SH-SY5Y (cell line): ENCODE measurements around the gene CYP2S1.

Experiments
- GATA2 ChIP-seq: IDR thresholded peaks from 2 replicates; pipeline ENCODE4 v1.6.1; 2011; ENCODE audit warnings: mild to moderate bottlenecking, low read depth, low read length
- GATA3 ChIP-seq: IDR thresholded peaks from 2 replicates; pipeline ENCODE4 v1.6.1; 2011; ENCODE audit warnings: low read depth, mild to moderate bottlenecking, low read length, moderate library complexity

DNA sequence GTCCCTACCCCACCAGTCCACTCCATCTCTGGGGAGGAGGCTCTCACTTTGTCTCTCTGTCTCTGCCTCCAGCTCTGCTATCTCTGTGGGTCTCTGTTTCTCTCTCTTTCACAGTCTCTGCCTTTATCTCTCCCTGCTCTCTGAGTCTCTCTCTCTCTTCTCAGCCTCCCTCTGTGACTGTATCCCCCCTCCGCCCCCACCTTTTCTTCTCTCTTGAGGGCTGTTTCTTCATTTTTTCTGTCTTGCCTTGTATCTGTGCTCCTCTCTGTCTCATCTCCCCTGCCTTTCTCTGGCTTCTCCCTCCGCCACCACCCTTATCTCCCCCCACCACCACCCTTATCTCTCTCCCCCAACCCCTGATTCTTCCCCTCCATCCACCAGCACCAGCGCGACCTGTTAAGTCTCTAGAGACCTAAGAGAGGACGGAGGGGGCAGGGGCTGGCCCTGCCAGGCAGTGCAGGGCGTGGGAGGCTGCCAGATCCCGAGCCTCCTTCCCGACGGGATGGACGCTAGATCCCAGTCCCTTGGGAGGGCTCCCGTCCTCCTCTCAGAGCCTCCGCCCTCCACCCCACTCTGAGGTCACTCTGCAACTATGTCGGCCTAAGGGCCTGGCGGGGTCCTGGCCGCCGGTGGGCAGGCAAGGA is 27.0 kb downstream of the CYP2S1 start:
- TF ChIP-seq GATA3 (no peak), GATA2 (no peak)
